Measurements from ENCODE around the gene PCED1B.

PCED1B gene

GRCh38 chr12:47226199-47226598 is 146.8 kb downstream of the PCED1B start:
- Mint-ChIP-seq H3K9me3 (no peaks in the 10 kb centered on the region), H3K4me3 (no peak overlapping the region), H3K27me3 (ENCODE audit: low read depth, poor library complexity) (no peaks in the 10 kb centered on the region), H3K36me3 (ENCODE audit: low read depth) (no peaks in the 10 kb centered on the region), H3K4me1 (peaks cover 35% of the 10 kb centered on the region), H3K27ac (no peak overlapping the region)
- no peak for DNase-seq
- no peak for TF ChIP-seq CTCF (IDR thresholded peaks at IDR 0.05)

GRCh38 chr12:47228802-47229201 is 149.4 kb downstream of the PCED1B start:
- no peak overlapping the region for H3K4me3 Mint-ChIP-seq
- H3K9me3 Mint-ChIP-seq: no peaks in the 10 kb centered on the region
- no peaks in the 10 kb centered on the region for H3K36me3 Mint-ChIP-seq (ENCODE audit: low read depth)
- no peak overlapping the region for H3K27ac Mint-ChIP-seq
- no peak for DNase-seq
- peaks cover 31% of the 10 kb centered on the region for H3K4me1 Mint-ChIP-seq
- TF ChIP-seq CTCF (IDR thresholded peaks at IDR 0.05): no peak
- H3K27me3 Mint-ChIP-seq (ENCODE audit: low read depth, poor library complexity): no peaks in the 10 kb centered on the region

- Mint-ChIP-seq H3K9me3 (peaks cover 6% of the 10 kb centered on the region), H3K27ac (no peak overlapping the region), H3K4me1 (peaks cover 22% of the 10 kb centered on the region), H3K4me3 (no peak overlapping the region), H3K27me3 (ENCODE audit: low read depth, poor library complexity) (no peaks in the 10 kb centered on the region), H3K36me3 (ENCODE audit: low read depth) (peaks cover 8% of the 10 kb centered on the region)
- no peak for DNase-seq
- TF ChIP-seq CTCF (IDR thresholded peaks at IDR 0.05): no peak
Observed at GRCh38 chr12:47231456-47231855, 152.0 kb downstream of the PCED1B start.

GRCh38 chr12:47234576-47235141 is 155.2 kb downstream of the PCED1B start:
- peaks cover 22% of the 10 kb centered on the region for H3K4me1 Mint-ChIP-seq
- no peaks in the 10 kb centered on the region for H3K27me3 Mint-ChIP-seq (ENCODE audit: low read depth, poor library complexity)
- peak overlapping the region; percentile 57 for H3K27ac Mint-ChIP-seq
- peaks cover 8% of the 10 kb centered on the region for H3K9me3 Mint-ChIP-seq
- no peak for DNase-seq
- TF ChIP-seq CTCF (IDR thresholded peaks at IDR 0.05): no peak
- no peak overlapping the region for H3K4me3 Mint-ChIP-seq
- H3K36me3 Mint-ChIP-seq (ENCODE audit: low read depth): peaks cover 10% of the 10 kb centered on the region

- H3K4me3 Mint-ChIP-seq: no peak overlapping the region
- H3K27ac Mint-ChIP-seq: no peak overlapping the region
- DNase-seq: no peak
- peaks cover 10% of the 10 kb centered on the region for H3K36me3 Mint-ChIP-seq (ENCODE audit: low read depth)
- TF ChIP-seq CTCF (IDR thresholded peaks at IDR 0.05): no peak
- no peaks in the 10 kb centered on the region for H3K27me3 Mint-ChIP-seq (ENCODE audit: low read depth, poor library complexity)
- H3K4me1 Mint-ChIP-seq: peaks cover 22% of the 10 kb centered on the region
- peaks cover 8% of the 10 kb centered on the region for H3K9me3 Mint-ChIP-seq
Observed at GRCh38 chr12:47235258-47236040, 156.0 kb downstream of the PCED1B start.

All from nephron progenitor cell (in vitro differentiated cells).